Measurements from ENCODE around the gene LCE1A. TPM values are rescaled to one million over a fixed set of nuclear protein-coding genes. Genes with fewer than 3 reads are reported as not detected.

The LCE1A gene
- total RNA-seq, 1 experiment from 2014 or later: not detected

DNA sequence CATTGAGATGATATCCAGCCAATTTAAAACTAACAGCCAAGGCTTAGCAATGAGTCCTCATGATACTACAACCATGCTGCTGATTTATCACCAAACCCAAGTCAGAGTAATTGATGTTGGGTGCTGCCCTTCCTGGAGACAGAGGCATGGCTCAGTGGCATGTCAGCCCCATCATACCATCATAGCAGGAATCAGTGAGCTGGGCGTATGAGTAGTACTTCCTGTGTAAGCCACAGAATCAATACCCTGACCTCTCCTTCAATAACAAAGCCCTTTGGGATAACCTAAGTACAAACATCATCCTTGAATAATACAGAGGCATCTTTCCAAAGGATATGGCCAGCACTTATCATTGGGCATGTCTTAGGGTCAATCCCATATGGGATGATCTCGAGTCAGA is 44.2 kb upstream of the LCE1A start:
- BruUV-seq (replicated peaks): no TSS peak
- CTCF ChIA-PET: no interaction called here

DNA sequence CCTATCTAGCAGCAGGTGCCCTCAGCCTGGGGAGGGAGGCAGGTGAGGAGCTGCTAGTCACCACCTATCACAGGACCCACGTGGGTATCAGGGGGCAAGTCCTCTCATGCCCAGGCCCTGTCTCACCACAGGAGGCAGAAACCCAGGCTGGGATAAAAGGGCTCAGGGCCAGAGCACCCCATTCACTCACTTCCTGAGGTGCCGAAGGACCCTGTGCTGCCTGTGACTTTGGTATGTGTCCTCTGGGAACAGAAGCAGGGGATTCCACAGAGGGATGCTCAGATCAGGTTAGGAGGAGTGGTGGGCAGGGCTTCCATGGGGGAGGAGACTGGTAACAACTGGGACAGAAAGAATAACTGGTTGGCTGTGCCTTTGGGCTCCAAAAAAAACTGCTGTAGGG is 41.2 kb upstream of the LCE1A start, which contains the start of gene LCE1E:
Gene LCE1E, plus strand, starts transcription at position 181 of the 400 bp plus-strand sequence. CDS start 1,043 bp downstream, outside the sequence.
- H3K27me3 ChIP-seq (ENCODE audit: control insufficient read depth, insufficient read depth, low read length): peaks cover 8% of the 10 kb centered on the region
- BruUV-seq (replicated peaks): no TSS peak
- no peaks in the 10 kb centered on the region for H3K9me3 ChIP-seq (ENCODE audit: control insufficient read depth, insufficient read depth, low read depth, low read length)
- no peaks in the 10 kb centered on the region for H3K4me1 ChIP-seq (ENCODE audit: control insufficient read depth, insufficient read depth, low read length)
- no peaks in the 10 kb centered on the region for H3K36me3 ChIP-seq (ENCODE audit: control insufficient read depth, insufficient read depth, low read length)
- POLR2A ChIA-PET: interaction anchor here (0.6 kb wide), 1 partner anchor 30 kb away, joined by 3 read pairs; no protein-coding TSS in a partner anchor
- DNase-seq (ENCODE audit: low read depth, low spot score) (no peak), ATAC-seq (no peak)
- in situ Hi-C loops (cut with HindIII; ENCODE audit: low pct_unique_long_range_greater_than_20kb, low sequenced_read_pairs) (no loop called here), intact Hi-C loops (cut with micrococcal nuclease; ENCODE audit: unreplicated experiment) (no loop called here)
- H3K4me3 ChIP-seq (ENCODE audit: low read depth in 2 of 2, low read length in 2 of 2): no peak within 1 kb of the TSS
- no peak for TF ChIP-seq TCF7L2 (IDR thresholded peaks at IDR 0.05; ENCODE audit: low read depth, low read length)
- TF ChIP-seq, protein P1, sequence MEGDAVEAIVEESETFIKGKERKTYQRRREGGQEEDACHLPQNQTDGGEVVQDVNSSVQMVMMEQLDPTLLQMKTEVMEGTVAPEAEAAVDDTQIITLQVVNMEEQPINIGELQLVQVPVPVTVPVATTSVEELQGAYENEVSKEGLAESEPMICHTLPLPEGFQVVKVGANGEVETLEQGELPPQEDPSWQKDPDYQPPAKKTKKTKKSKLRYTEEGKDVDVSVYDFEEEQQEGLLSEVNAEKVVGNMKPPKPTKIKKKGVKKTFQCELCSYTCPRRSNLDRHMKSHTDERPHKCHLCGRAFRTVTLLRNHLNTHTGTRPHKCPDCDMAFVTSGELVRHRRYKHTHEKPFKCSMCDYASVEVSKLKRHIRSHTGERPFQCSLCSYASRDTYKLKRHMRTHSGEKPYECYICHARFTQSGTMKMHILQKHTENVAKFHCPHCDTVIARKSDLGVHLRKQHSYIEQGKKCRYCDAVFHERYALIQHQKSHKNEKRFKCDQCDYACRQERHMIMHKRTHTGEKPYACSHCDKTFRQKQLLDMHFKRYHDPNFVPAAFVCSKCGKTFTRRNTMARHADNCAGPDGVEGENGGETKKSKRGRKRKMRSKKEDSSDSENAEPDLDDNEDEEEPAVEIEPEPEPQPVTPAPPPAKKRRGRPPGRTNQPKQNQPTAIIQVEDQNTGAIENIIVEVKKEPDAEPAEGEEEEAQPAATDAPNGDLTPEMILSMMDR (IDR thresholded peaks at IDR 0.05): no peak
- no peak for TF ChIP-seq POLR2AphosphoS5 (IDR thresholded peaks at IDR 0.05; ENCODE audit: low read depth, low read length)
- TF ChIP-seq, protein P2, sequence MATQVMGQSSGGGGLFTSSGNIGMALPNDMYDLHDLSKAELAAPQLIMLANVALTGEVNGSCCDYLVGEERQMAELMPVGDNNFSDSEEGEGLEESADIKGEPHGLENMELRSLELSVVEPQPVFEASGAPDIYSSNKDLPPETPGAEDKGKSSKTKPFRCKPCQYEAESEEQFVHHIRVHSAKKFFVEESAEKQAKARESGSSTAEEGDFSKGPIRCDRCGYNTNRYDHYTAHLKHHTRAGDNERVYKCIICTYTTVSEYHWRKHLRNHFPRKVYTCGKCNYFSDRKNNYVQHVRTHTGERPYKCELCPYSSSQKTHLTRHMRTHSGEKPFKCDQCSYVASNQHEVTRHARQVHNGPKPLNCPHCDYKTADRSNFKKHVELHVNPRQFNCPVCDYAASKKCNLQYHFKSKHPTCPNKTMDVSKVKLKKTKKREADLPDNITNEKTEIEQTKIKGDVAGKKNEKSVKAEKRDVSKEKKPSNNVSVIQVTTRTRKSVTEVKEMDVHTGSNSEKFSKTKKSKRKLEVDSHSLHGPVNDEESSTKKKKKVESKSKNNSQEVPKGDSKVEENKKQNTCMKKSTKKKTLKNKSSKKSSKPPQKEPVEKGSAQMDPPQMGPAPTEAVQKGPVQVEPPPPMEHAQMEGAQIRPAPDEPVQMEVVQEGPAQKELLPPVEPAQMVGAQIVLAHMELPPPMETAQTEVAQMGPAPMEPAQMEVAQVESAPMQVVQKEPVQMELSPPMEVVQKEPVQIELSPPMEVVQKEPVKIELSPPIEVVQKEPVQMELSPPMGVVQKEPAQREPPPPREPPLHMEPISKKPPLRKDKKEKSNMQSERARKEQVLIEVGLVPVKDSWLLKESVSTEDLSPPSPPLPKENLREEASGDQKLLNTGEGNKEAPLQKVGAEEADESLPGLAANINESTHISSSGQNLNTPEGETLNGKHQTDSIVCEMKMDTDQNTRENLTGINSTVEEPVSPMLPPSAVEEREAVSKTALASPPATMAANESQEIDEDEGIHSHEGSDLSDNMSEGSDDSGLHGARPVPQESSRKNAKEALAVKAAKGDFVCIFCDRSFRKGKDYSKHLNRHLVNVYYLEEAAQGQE (IDR thresholded peaks at IDR 0.05; ENCODE audit: insufficient read depth in 1 of 2, low read depth in 2 of 2, low read length in 1 of 2): no peak
- TF ChIP-seq SIN3A (IDR thresholded peaks at IDR 0.05; ENCODE audit: borderline replicate concordance, insufficient read depth, low read depth, low read length): no peak
- H3K27ac ChIP-seq (ENCODE audit: low read length): no peak within 1 kb of the TSS
- CTCF ChIA-PET: no interaction called here

More for the DNA sequence above, 44.2 kb upstream of the LCE1A start:
- no peak overlapping the region for H3K27ac ChIP-seq (ENCODE audit: low read length)
- ATAC-seq (no peak), DNase-seq (ENCODE audit: low read depth, low spot score) (no peak)
- H3K4me3 ChIP-seq (ENCODE audit: low read depth in 2 of 2, low read length in 2 of 2): no peak overlapping the region
- TF ChIP-seq TCF7L2 (IDR thresholded peaks at IDR 0.05; ENCODE audit: low read depth, low read length): no peak
- TF ChIP-seq, protein P2 (IDR thresholded peaks at IDR 0.05; ENCODE audit: insufficient read depth in 1 of 2, low read depth in 2 of 2, low read length in 1 of 2): no peak
- TF ChIP-seq, protein P1 (IDR thresholded peaks at IDR 0.05): no peak
- no peak for TF ChIP-seq POLR2AphosphoS5 (IDR thresholded peaks at IDR 0.05; ENCODE audit: low read depth, low read length)
- TF ChIP-seq SIN3A (IDR thresholded peaks at IDR 0.05; ENCODE audit: borderline replicate concordance, insufficient read depth, low read depth, low read length): no peak
- H3K4me1 ChIP-seq (ENCODE audit: control insufficient read depth, insufficient read depth, low read length): no peaks in the 10 kb centered on the region
- intact Hi-C loops (cut with micrococcal nuclease; ENCODE audit: unreplicated experiment) (no loop called here), in situ Hi-C loops (cut with HindIII; ENCODE audit: low pct_unique_long_range_greater_than_20kb, low sequenced_read_pairs) (no loop called here)
- POLR2A ChIA-PET: no interaction called here
- H3K9me3 ChIP-seq (ENCODE audit: control insufficient read depth, insufficient read depth, low read depth, low read length): no peaks in the 10 kb centered on the region
- H3K36me3 ChIP-seq (ENCODE audit: control insufficient read depth, insufficient read depth, low read length): no peaks in the 10 kb centered on the region
- peaks cover 2% of the 10 kb centered on the region for H3K27me3 ChIP-seq (ENCODE audit: control insufficient read depth, insufficient read depth, low read length)
